Stimulated activated CD8-positive, alpha-beta memory T cell treated with anti-CD3 and anti-CD28 coated beads, Interleukin-12 subunit alpha, Interleukin-12 subunit beta, amount 100 ng/mL, for 4 hours (primary cell): Measurements from ENCODE around the gene NLRP7.
"Not testable (repeated sequence)": the region's sequence is repeated elsewhere in the genome, so short reads cannot be mapped to it uniquely, and the experiment has no call there.

ENCODE experiments used
- DNase-seq: peaks from one replicate; pipeline ENCODE4 v3.0.0-alpha.2; 2020; ENCODE audit warnings: low read depth

NLRP7 gene

DNA sequence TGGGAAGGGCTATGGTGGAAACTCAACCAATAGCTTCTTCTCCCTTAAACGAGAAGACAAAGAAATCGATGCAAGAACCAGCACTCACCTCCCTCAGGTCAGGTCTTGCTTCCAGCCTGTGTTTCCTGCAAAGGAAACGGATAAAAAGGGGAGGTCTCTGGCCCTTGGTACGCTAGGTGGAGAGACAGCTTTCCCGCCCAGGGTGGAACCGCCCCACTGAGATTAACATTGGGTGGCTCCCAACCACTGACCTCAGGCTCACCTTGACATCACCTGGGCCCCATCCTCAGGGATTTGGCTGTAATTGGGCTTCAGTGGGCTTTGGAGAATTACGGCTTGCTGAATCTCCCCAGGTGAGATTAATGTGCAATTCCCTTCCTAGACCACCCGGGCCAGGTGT, at the start of gene NLRP7:
TSS of gene NLRP7 (minus strand) at position 150 of the 400 bp plus-strand sequence.
- no peak for DNase-seq

DNA sequence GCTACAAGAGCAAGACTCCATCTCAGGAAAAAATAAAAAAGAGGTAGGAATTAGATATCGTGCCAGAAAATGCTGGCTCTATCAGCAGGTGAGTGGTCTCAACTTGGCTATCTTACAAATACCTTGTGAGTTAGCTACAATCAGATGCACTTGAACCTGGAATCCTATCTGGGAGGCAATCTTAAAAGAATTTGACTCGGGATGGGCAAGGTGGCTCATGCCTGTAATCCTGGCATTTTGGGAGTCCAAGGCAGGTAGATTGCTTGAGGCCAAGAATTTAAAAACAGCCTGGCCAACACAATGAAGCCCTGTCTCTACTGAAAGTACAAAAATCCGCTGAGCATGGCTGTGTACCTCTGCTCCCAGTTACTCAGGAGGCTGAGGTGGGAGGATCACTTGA, 48.2 kb upstream of the NLRP7 start:
- no peak for DNase-seq

DNA sequence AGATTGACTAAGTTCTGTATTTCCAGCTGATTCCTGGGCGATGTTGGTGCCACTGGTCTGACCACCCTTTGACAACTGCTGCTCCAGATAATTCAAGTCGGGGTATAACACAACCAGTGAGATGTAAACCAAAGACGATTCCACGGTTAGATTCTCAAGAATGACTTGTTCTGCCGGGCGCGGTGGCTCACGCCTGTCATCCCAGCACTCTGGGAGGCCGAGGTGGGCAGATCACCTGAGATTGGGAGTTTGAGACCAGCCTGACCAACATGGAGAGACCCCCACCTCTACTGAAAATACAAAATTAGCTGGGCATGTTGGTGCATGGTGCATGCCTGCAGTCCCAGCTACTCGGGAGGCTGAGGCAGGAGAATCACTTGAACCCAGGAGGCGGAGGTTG, 42.2 kb upstream of the NLRP7 start:
- DNase-seq: not testable (repeated sequence)

DNA sequence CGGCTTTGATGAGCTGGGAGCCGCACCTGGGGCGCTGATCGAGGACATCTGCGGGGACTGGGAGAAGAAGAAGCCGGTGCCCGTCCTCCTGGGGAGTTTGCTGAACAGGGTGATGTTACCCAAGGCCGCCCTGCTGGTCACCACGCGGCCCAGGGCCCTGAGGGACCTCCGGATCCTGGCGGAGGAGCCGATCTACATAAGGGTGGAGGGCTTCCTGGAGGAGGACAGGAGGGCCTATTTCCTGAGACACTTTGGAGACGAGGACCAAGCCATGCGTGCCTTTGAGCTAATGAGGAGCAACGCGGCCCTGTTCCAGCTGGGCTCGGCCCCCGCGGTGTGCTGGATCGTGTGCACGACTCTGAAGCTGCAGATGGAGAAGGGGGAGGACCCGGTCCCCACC, 35.2 kb upstream of the NLRP7 start:
- DNase-seq: not testable (repeated sequence)

DNA sequence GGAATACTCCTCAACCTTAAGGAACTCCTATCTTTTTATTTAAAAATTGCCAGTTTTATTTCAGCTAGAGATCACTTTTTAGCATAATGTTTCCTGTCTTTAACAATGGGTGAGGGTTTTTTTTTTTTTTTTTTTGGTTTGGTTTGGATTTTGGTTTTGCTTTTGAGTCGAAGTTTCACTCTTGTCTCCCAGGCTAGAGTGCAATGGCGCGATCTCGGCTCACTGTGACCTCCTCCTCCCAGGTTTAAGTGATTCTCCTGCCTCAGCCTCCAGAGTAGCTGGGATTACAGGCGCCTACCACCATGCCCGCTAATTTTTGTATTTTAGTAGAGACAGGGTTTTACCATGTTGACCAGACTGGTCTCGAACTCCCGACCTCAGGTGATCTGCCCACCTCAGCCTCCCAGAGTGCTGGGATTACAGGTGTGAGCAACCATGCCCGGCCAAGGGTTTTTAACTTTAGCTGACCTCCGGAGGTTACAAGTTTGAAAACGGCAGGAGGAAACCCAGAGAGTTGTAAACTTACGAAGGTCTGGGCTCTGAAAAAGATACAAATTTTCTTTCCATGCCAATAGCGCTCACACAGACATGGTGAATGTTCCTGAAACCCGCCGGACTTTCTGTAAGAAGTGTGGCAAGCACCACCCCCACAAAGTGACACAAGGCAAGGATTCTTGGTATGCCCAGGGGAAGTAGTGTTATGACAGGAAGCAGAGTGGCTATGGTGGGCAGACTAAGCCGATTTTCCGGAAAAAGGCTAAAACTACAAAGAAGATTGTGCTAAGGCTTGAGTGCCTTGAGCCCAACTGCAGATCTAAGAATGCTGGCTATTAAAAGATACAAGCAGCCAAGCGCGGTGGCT, 26.1 kb upstream of the NLRP7 start:
- DNase-seq: not testable (repeated sequence)

DNA sequence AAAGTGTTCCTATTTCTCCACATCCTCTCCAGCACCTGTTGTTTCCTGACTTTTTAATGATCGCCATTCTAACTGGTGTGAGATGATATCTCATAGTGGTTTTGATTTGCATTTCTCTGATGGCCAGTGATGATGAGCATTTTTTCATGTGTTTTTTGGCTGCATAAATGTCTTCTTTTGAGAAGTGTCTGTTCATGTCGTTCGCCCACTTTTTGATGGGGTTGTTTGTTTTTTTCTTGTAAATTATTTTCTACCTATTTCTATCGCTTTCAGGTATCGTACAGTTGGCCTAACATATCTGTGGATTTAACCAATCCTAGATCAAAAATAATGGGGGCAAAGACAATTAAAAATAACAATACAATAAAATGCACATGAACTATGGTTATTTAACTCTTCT, 24.1 kb upstream of the NLRP7 start:
- not testable (repeated sequence) for DNase-seq

DNA sequence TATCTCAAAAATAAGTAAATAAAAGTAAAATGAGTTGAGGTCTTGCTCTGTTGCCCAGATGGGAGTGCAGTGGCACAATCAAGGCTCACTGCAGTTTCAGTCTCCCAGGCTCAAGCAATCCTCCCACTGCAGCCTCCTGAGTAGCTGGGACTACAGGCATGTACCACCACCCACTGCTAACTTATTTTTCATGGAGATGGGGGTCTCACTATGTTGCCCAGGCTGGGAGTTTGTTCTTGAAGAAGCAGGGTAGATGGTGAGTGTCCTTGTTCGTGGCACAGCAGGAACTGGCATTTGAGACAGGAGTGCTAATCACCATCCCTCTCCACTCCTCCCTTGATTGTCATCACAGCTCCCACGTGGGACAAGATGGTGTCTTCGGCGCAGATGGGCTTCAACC, 22.3 kb upstream of the NLRP7 start:
- DNase-seq: no peak

DNA sequence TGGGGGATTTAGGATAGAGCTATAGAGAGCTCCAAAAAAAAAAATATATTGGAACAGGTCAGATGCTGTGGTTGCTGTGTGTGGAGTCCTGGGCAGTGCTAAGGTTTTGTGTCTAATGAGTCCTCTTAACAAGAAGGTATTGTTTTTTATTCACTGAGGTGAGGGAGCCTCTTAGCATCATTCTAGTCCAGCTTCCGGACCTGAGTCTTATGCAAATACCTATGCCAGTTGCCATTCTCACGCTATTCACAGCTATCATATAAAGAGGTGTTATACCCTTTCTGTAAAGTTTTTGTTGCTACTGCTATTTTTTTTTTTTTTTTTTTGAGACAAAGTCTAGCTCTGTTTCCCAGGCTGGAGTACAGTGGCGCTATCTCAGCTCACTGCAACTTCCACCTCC, 20.3 kb upstream of the NLRP7 start:
- no peak for DNase-seq

DNA sequence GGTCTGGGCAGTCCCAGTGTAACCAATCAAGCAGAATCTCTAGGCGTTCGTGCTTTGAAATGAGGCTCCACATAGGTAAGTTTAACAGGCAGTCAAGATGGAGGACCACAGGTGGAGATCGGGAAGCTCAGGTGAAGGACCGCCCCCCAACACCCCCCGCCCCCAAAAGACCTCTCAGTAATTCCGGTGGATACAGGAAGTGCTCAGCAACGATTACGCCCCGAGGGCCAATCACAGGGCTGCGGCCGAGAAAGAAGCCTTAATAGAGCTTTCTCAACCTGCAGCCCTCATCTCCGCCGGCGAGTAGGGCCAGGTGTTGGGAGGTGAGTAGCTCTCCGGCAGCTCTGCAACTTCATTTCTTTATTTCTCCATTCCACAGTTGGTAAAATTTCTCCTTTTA, 17.7 kb upstream of the NLRP7 start:
- not testable (repeated sequence) for DNase-seq

DNA sequence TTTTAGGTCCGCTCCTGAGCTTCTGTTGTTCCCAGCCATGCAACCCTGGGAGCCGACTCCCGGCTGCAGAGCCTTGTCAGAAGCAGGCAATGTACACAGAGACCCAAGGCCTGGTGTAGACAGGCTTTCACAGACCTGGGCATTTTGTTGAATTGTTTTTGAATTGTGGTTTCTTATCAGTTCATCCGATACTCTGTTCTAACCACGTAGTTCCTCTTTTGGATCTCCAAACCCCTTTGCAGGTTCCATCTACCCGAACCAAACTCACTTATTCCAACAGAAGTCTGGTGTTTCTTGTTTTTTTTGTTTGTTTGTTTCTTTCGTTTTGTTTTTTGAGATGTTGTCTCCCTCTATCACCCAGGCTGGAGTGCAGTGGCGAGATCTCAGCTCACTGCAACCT, 12.5 kb upstream of the NLRP7 start:
- DNase-seq: no peak

DNA sequence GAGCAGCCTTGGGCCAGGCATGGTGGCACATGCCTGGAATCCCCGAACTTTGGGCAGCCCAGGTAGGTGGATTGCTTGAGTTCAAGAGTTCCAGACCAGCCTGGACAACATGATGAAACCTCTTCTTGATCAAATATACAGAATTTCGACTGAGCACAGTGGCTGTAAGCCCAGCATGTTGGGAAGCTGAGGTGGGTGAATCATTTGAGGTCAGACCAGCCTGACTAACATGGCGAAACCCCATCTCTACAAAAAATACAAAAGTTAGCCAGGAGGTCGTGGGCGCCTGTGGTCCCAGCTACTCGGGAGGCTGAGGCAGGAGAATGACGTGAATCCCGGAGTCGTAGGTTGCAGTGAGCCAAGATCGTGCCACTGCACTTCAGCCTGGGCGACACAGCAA, 8.0 kb upstream of the NLRP7 start:
- DNase-seq: no peak

DNA sequence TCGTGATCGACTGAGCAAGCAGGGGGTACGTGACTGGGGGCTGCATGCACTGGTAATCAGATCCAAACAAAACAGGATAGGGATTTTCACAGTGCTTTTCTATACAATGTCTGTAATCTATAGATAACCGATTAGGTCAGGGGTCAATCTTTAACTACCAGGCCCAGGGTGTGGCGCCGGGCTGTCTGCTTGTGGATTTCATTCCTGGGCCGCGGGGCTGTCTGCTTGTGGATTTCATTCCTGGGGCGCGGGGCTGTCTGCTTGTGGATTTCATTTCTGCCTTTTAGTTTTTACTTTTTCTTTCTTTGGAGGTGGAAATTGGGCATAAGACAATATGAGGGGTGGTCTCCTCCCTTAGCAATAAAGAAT, 6.0 kb upstream of the NLRP7 start:
- DNase-seq: not testable (repeated sequence)

DNA sequence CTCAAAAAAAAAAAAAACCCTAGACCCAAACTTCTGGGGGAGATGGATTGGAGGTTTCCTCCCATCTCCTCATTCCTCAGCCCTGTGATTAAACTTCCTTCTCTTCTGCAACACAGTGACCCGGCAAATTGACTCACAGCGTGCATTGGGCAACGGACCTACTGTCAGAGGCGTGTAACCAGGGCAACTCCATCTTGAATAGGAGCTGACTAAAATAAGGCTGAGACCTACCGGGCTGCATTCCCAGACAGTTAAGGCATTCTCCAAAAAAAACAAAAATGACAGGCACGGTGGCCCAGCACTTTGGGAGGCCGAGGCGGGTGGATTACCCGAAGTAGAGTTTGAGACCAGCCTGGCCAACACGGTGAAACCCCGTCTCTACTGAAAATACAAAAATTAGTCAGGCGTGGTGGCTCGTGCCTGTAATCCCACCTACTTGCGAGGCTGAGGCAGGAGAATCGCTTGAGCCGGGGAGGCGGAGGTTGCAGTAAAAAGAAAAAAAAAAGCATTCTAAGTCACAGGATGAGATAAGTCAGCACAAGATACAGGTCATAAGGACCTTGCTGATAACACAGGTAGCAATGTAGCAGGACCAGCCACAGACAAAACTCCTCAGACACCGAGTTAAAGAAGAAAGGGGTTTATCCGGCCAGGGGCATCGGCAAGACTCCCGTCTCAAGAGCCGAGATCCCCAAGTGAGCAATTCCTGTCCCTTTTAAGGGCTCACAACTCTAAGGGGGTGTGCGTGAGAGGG, 5.4 kb upstream of the NLRP7 start:
- no peak for DNase-seq

DNA sequence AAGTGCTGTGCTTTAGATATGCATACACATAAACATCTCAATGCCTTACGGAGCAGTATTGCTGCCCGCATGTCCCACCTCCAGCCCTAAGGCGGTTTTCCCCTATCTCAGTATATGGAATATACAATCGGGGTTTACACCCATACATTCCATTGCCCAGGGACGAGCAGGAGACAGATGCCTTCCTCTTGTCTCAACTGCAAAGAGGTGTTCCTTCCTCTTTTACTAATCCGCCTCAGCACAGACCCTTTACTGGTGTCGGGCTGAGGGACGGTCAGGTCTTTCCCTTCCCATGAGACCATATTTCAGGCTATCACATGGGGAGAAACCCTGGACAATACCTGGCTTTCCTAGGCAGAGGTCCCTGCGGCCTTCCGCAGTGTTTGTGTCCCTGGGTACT, 3.2 kb upstream of the NLRP7 start:
- DNase-seq: not testable (repeated sequence)

DNA sequence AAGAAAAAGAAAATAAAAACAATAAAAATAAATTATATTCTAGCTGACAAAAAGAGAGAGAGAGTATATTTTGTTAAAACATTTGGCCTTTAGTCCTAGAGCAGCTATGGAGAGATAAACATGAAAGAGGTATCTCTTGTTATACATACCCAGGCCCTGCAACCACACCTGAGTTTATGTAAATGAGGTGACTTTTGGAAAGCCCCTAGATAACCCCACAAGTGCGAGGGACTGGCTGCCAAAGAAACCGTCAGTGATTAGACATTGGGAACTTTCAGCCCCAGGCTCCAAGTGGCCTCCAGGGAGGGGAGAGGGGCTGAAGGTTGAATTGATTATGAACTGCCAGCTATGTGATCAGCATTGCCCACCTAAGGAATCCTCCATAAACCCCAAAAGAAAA, 2.1 kb upstream of the NLRP7 start:
- DNase-seq: no peak

DNA sequence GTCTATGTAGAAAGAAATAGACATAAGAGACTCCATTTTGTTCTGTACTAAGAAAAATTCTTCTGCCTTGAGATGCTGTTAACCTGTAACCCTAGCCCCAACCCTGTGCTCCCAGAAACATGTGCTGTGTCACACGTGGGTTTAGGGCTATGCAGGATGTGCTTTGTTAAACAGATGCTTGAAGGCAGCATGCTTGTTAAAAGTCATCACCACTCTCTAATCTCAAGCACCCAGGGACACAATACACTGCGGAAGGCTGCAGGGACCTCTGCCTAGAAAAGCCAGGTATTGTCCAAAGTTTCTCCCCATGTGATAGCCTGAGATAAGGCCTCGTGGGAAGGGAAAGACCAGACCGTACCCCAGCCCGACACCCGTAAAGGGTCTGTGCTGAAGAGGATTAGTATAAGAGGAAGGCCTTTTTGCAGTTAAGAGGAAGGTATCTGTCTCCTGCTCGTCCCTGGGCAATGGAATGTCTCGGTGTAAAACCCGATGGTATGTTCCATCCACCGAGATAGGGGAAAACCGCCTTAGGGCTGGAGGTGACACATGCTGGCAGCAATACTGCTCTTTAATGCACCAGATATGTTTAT, 3.5 kb downstream of the NLRP7 start:
- not testable (repeated sequence) for DNase-seq

DNA sequence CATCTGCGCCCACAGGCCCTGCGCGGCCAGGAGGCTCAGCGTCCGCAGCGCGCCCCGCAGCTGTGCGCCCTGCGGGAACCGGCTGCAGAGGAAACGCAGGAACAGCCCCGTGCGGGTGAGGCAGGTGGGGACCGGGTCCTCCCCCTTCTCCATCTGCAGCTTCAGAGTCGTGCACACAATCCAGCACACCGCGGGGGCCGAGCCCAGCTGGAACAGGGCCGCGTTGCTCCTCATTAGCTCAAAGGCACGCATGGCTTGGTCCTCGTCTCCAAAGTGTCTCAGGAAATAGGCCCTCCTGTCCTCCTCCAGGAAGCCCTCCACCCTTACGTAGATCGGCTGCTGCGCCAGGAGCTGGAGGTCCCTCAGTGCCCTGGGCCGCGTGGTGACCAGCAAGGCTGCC, 7.8 kb downstream of the NLRP7 start:
- not testable (repeated sequence) for DNase-seq

DNA sequence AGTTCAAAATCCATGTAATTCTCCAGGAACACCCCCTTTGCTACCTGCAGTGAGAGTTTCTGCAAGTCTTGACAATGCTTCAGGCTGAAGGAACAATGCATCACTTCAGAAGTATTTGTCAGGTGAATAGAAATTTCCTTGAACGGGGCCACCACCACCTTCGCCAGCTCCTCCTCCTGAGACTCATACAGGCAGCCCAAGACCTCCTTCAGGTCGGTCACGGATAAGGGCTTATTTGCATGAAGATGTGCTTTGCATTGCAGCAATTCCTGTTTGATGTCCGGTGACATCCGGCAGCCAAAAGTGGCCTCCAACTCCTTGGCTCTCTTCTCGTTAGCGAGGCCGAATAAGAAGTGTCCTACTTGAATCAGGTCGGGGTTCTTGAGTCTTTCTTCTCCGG, 8.4 kb downstream of the NLRP7 start:
- DNase-seq: no peak

DNA sequence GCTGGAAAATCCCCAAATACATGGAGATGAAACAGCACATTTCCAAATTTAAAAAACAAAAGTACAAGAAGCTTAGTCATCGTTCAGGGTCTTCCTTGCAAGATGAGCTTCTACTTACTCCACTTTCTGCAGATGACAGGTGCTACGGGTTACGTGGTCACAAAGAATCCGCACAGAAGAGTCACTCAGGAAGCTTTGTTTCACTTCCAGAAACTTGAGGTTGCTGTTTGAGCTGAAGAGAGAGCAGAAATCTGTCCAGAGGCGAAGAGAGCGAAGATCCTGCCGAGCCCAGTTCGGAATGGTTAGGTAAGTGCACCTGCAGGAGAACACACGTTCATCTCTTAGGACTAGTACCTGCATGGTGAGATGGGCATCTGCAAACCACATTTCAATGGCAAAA, 9.4 kb downstream of the NLRP7 start:
- DNase-seq: no peak

DNA sequence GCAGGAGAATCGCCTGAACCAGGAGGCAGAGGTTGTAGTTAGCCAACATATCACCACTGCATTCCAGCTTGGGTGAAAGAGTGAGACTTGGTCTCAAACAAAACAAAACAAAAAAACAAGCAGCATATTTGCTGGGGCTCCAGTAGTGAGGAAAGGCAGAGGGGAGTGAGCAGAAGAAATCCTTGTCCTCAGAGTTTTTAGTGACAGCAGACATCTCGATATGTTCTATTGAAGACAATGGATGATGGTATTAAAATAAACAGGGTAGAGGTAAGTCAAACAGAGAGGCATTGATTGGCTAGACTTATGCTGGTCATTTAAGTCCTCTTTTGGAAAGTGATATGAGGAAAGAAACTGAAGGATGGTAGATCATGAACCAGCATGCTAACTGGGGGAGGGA, 19.0 kb downstream of the NLRP7 start:
- DNase-seq: no peak

DNA sequence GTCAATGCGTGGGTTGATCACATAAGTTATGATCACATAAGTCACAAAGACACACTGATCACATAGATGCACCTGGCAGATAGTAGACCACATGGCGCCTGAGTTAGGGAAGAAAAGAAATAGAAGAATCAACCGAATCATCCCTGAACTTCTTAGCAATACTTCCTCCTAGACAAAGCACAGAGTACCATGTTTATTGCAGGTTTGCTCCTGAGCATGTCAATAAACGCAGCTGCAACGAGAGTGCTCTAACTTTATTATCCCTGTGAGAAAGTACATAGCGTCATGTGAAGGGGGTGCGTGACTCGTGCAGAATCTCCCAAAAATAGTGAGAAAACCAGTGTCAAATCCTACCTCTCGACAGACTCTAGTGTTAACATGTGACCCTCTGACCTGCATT, 24.1 kb downstream of the NLRP7 start:
- DNase-seq: no peak

DNA sequence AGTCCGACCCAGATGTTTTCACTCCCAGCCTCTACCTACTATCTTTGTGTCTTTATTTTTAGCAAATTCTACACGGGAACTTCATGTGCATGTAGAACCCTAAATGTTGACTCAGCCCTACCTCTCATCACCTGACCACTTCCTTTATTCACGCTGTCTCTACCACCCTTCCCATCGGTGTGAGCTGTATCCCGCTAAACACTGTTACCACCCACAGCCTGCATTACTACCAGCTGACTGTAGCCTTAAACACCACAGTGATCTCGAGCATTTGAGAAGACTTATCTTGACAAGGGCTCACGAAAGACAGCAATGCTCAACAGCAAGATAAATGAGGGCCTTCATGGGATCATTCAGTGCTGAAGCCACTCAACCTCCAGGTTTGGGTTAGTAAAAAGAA, 26.2 kb downstream of the NLRP7 start:
- DNase-seq: no peak
